ENCODE measurements around the gene ARSB.

GRCh38 chr5:78855026-78855425, 130.1 kb downstream of the ARSB start:
- TF ChIP-seq CTCF (IDR thresholded peaks at IDR 0.05) (no peak), POLR2AphosphoS5 (IDR thresholded peaks at IDR 0.05) (no peak)

Data from upper lobe of left lung (tissue), 4 donors.